MV-4-11 (cell line): Measurements from ENCODE around the gene ZW10.
A peak's percentile ranks its signal among the peaks of the same experiment; 100 is the strongest.

Experiments
- DNase-seq: peaks from one replicate; lab custom pipeline; 2025; lab: John Stamatoyannopoulos, UW

Gene ZW10

GRCh38 chr11:113697111-113697510, 76.4 kb downstream of the ZW10 start:
- DNase-seq, result no peak

- no peak for DNase-seq
Measured at GRCh38 chr11:113695207-113695606, 78.3 kb downstream of the ZW10 start.

DNA sequence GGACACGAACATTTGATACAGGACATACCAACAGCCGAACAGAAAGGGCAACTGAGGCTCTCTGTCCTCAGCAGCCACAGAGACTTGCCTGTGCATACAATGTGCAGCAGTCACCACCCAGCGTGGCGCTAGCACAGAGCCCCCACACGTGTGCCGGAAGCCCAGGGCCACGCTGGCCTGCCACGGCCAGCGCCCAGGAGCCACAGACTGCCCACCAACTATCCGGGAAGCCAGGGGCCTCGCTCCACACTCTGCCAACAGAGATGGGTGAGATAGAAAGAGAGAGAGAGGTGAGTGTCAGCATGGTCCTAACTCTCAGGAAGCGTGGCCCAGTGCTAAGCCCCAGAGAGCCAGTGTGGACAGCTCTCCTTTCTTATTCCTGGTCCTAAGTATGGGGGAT, 79.1 kb downstream of the ZW10 start:
- no peak for DNase-seq

- no peak for DNase-seq
Measured at GRCh38 chr11:113693030-113693429, 80.5 kb downstream of the ZW10 start.

GRCh38 chr11:113690619-113691569, 82.6 kb downstream of the ZW10 start:
- DNase-seq, result peak; percentile 28

- no peak for DNase-seq
Measured at GRCh38 chr11:113689768-113690618, 83.5 kb downstream of the ZW10 start.

DNA sequence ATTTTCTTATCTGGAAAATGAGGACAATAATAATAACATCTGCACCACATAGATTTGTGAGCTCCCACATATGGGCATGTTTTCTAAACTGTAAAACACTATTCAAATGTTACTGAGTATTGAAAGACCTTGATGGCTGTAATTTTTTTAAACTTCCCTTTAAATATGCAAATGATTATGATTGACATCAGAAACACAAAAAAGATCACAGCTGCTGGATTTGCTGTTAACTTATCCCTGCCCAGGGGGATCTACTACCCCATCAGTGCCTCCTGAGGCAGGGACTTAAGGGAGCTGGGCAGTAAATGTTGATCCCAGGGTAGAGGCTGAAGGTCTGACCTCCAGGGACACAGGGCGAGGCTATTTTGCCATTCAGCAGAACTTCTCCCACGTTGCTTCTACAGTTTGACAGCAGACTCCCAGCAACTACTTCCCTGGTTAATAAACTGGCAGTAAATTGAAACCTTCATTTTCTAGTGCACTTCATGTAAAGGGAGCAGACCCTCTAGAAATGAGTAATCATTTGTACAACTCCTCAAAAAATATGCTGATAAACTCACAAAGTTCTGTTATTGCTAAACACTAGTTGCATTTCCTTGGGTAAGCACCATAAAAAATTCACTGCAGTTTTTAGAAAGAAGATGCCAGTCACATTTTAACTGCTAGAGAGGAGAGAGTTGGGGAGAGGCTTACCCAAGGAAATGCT, 87.7 kb downstream of the ZW10 start:
- no peak for DNase-seq

DNA sequence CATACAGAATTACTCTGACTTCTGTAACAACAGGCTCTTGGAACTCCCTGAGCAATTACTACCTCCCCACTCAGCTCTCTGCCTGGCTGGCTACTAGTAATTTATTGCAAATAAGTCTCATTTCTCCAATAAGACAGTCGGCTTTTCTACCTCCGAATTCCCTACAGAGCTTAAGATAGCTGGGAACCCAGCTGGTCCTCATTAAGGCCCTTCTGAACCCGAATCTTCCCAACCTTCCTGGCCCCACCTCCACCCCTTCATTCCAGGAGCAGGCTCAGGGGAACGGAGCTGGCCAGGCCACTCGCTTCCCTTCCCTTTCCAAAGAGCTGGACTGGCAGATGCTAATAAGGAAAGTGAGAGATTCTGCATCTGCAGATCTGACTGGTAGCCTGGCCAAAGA, 89.0 kb downstream of the ZW10 start:
- DNase-seq, result no peak

DNA sequence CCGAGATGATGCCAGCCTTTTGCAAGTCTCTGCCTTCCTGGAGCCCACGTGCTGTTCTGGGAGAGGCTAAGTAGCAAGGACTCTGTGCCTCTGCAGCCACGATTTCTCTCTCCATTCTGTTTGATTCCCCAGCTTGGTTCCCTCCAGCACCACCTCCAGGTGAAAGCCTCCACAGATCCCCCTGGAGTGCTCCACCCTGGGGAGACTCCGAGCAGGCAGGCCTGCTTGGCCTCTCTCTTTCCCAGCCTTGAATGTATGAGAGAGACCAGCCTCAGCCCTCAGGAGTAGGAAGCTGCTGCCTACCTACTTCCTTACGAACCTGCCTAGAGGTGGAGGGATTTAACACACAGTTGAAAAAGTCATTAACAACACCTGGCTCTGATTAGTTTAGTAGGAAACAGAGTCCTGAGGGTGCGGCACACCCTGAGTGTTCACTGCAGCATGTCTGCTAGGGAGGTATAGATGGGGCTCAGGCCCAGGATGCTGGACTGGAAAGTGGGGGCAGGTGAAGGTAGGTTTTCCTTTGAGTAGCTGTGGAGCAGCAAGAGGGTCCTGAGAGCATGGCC, 89.9 kb downstream of the ZW10 start:
- no peak for DNase-seq
